Mesendoderm (in vitro differentiated cells): ENCODE measurements around the gene BRD9.

Experiments
- DNase-seq: peaks from one replicate; pipeline ENCODE4 v3.0.0; 2013
- H2AK5ac ChIP-seq: 2 replicates; pipeline ENCODE4 v1.6.1; 2013; ENCODE audit warnings: low read length, inconsistent platforms
- H2BK120ac ChIP-seq: 2 replicates; pipeline ENCODE4 v1.6.1; 2013; ENCODE audit warnings: low read depth, mild to moderate bottlenecking, low read length, moderate library complexity, mixed read lengths
- H2BK15ac ChIP-seq: replicated peaks from 2 replicates; pipeline ENCODE4 v1.6.1; 2013; ENCODE audit warnings: low read depth, mild to moderate bottlenecking, moderate library complexity
- H2BK5ac ChIP-seq: 2 replicates; pipeline ENCODE4 v1.6.1; 2013; ENCODE audit warnings: low read length, inconsistent platforms
- H3K18ac ChIP-seq: 2 replicates; pipeline ENCODE4 v1.6.1; 2013; ENCODE audit warnings: mild to moderate bottlenecking, low read length, mixed read lengths
- H3K23ac ChIP-seq: one replicate; pipeline ENCODE4 v1.6.1; 2013; ENCODE audit warnings: low read length
- H3K27ac ChIP-seq: 2 replicates; pipeline ENCODE4 v1.5.1; 2013; ENCODE audit warnings: low read depth, mild to moderate bottlenecking, inconsistent platforms, low read length, moderate library complexity
- H3K27me3 ChIP-seq: 2 replicates; pipeline ENCODE4 v1.6.1; 2013; ENCODE audit warnings: low read length, control low read depth, mild to moderate bottlenecking, inconsistent platforms; ENCODE audit not compliant: insufficient read depth, poor library complexity
- H3K36me3 ChIP-seq: 2 replicates; pipeline ENCODE4 v1.6.1; 2013; ENCODE audit warnings: low read length, inconsistent platforms; ENCODE audit not compliant: control insufficient read depth, insufficient read depth
- H3K4ac ChIP-seq: one replicate; pipeline ENCODE4 v1.6.1; 2013; ENCODE audit warnings: low read depth, mild to moderate bottlenecking, low read length, moderate library complexity
- H3K4me1 ChIP-seq: 2 replicates; pipeline ENCODE4 v1.6.1; 2013; ENCODE audit warnings: low read depth, low read length, inconsistent platforms; ENCODE audit not compliant: control insufficient read depth
- H3K4me2 ChIP-seq: 2 replicates; pipeline ENCODE4 v1.6.1; 2013; ENCODE audit warnings: low read length
- H3K4me3 ChIP-seq: 2 replicates; pipeline ENCODE4 v1.5.1; 2013; ENCODE audit warnings: mild to moderate bottlenecking, low read length
- H3K56ac ChIP-seq: one replicate; pipeline ENCODE4 v1.6.1; 2013; ENCODE audit warnings: low read length
- H3K79me1 ChIP-seq: 2 replicates; pipeline ENCODE4 v1.6.1; 2013; ENCODE audit warnings: low read length, inconsistent platforms
- H3K79me2 ChIP-seq: 2 replicates; pipeline ENCODE4 v1.6.1; 2013; ENCODE audit warnings: mild to moderate bottlenecking, low read length; ENCODE audit not compliant: control insufficient read depth, insufficient read depth
- H3K9ac ChIP-seq: 2 replicates; pipeline ENCODE4 v1.6.1; 2013; ENCODE audit warnings: low read length, inconsistent platforms
- H4K5ac ChIP-seq: one replicate; pipeline ENCODE4 v1.6.1; 2013; ENCODE audit warnings: low read length
- H4K8ac ChIP-seq: one replicate; pipeline ENCODE4 v1.6.1; 2013; ENCODE audit warnings: low read depth, mild to moderate bottlenecking, control low read depth, low read length, moderate library complexity
- WGBS: extraction: QIAGEN DNeasy Blood & Tissue Kit; methylation state at CpG from one replicate; pipeline ENCODE4 v1.1.7; 2013; ENCODE audit warnings: low lambda C conversion rate, missing lambda C conversion rate; ENCODE audit not compliant: insufficient coverage; ENCODE audit errors: extremely low coverage; 5-methylcytosine and 5-hydroxymethylcytosine counted together

The BRD9 gene

DNA sequence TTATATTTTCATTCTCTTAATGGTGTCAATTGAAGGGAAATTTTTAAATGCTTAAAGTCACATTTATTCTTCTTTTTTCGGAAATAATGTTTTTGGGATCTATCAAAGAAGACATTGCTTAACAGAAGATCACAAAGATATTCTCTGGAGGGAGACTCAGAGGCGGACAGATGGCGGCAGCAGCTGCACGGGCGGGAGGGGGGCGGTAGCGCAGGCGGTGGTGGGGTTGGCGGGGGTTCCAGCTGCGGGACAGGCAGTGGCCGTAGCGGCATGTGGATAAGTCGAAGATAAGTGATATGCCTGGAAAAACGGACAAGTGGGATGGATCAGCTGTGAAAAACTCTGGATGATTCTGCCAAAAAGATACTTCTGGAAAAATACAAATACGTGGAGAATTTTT is 76.4 kb downstream of the BRD9 start:
- H3K4me1 ChIP-seq: no peaks in the 10 kb centered on the region
- WGBS: no CpG with 5 or more reads among the region's 15 CpGs
- peaks cover 1% of the 10 kb centered on the region for H3K36me3 ChIP-seq
- no peak overlapping the region for H3K4me3 ChIP-seq
- H4K8ac ChIP-seq: no peak overlapping the region
- H3K27ac ChIP-seq: no peak overlapping the region
- no peak overlapping the region for H4K5ac ChIP-seq
- H2AK5ac ChIP-seq: no peak overlapping the region
- no peak overlapping the region for H3K4ac ChIP-seq
- H3K79me1 ChIP-seq: no peaks in the 10 kb centered on the region
- H3K56ac ChIP-seq: no peak overlapping the region
- no peak overlapping the region for H2BK5ac ChIP-seq
- no peak for DNase-seq
- H2BK15ac ChIP-seq: no peak overlapping the region
- no peak overlapping the region for H2BK120ac ChIP-seq
- H3K23ac ChIP-seq: no peak overlapping the region
- no peak overlapping the region for H3K4me2 ChIP-seq
- no peaks in the 10 kb centered on the region for H3K79me2 ChIP-seq
- H3K27me3 ChIP-seq: no peaks in the 10 kb centered on the region
- no peak overlapping the region for H3K9ac ChIP-seq
- H3K18ac ChIP-seq: no peak overlapping the region

DNA sequence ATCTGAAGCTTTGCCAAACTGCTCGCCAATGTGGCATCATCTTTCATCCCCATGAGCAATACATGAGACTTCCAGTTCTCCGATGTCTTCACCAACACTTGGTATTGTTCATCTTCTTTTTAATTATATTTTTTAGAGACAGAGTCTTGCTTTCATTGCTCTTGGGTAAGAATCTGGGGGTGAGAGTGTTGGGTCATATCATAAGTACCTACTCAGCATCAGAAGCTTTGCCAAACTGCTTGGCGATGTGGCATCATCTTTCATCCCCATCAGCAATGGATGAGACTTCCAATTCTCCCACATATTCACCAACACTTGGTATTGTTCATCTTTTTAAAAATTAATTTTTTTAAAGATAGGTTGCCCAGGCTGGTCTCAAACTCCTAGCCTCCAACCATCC is 77.2 kb downstream of the BRD9 start:
- Histone ChIP-seq H4K8ac (no peak overlapping the region), H3K56ac (no peak overlapping the region), H2AK5ac (no peak overlapping the region), H3K4me1 (no peaks in the 10 kb centered on the region), H3K36me3 (peaks cover 1% of the 10 kb centered on the region), H4K5ac (no peak overlapping the region), H3K18ac (no peak overlapping the region), H2BK15ac (no peak overlapping the region), H2BK120ac (no peak overlapping the region), H3K27ac (no peak overlapping the region), H3K4me3 (no peak overlapping the region), H3K79me1 (no peaks in the 10 kb centered on the region), H3K4ac (no peak overlapping the region), H3K4me2 (no peak overlapping the region), H3K23ac (no peak overlapping the region), H3K9ac (no peak overlapping the region), H2BK5ac (no peak overlapping the region), H3K27me3 (no peaks in the 10 kb centered on the region), H3K79me2 (no peaks in the 10 kb centered on the region)
- no CpG with 5 or more reads among the region's 3 CpGs for WGBS
- no peak for DNase-seq
